ENCODE data around the gene DMBT1.

- TF ChIP-seq POLR2A (IDR thresholded peaks at IDR 0.05) (no peak), CTCF (IDR thresholded peaks at IDR 0.05) (no peak)
These were observed 11.3 kb downstream of the DMBT1 start for GRCh38 chr10:122571892-122572291.

Measured in right lobe of liver (tissue), 4 donors.